PC-9 (cell line): ENCODE measurements around the gene SMCO2. TPM values are rescaled to one million over a fixed set of nuclear protein-coding genes. Genes with fewer than 3 reads are reported as not detected.

Source experiments
- BruUV-seq: library from RNA; stranded (reverse); fragments of 400-500 nt; replicated peaks from 2 replicates; lab custom pipeline; 2021; lab: Mats Ljungman, UMichigan
- CTCF ChIA-PET: fragments of 300-600 bp; sonication (Branson Sonifier 250); formaldehyde crosslinking; loops from one replicate; lab custom pipeline; 2022; ENCODE audit warnings: antibody characterized with exemption; lab: Charles Lee
- POLR2A ChIA-PET: fragments of 300-600 bp; sonication (Branson Sonifier 250); formaldehyde crosslinking; loops from one replicate; lab custom pipeline; 2022; ENCODE audit warnings: antibody characterized with exemption; ENCODE audit not compliant: unreplicated experiment; lab: Charles Lee
- DNase-seq, 2 experiments: peaks; one replicate each; pipeline versions ENCODE4 v3.0.0 to v3.0.0-alpha.2; 2015 to 2022; ENCODE audit warnings: mixed read lengths in 1 of 2
- H2AFZ ChIP-seq: fragments of 200-600 bp; sonication (generic); 2 replicates; pipeline ENCODE4 v1.8.1; 2017; ENCODE audit warnings: antibody characterized with exemption
- H3F3A ChIP-seq: fragments of 200-600 bp; sonication (generic); 2 replicates; pipeline ENCODE4 v1.8.1; 2017; ENCODE audit warnings: antibody characterized with exemption, mild to moderate bottlenecking, low read depth; ENCODE audit not compliant: insufficient read depth
- H3K27ac ChIP-seq: fragments of 200-600 bp; sonication (generic); 2 replicates; pipeline ENCODE4 v1.6.1; 2016; ENCODE audit warnings: mixed run types
- H3K27me3 ChIP-seq: fragments of 200-600 bp; sonication (generic); 2 replicates; pipeline ENCODE4 v1.6.1; 2016; ENCODE audit warnings: low read depth, mixed run types; ENCODE audit not compliant: insufficient read depth
- H3K36me3 ChIP-seq: fragments of 200-600 bp; sonication (generic); 2 replicates; pipeline ENCODE4 v1.6.1; 2016; ENCODE audit warnings: low read depth, mixed run types
- H3K4me1 ChIP-seq: fragments of 200-600 bp; sonication (generic); replicated peaks from 2 replicates; pipeline ENCODE4 v1.6.1; 2016; ENCODE audit warnings: mixed run types; ENCODE audit not compliant: insufficient read depth
- H3K4me2 ChIP-seq: fragments of 200-600 bp; sonication (generic); 2 replicates; pipeline ENCODE4 v1.6.1; 2017; ENCODE audit warnings: mixed run types
- H3K4me3 ChIP-seq: fragments of 200-600 bp; sonication (generic); 2 replicates; pipeline ENCODE4 v1.6.1; 2016; ENCODE audit warnings: mixed run types
- H3K79me2 ChIP-seq: fragments of 200-600 bp; sonication (generic); 2 replicates; pipeline ENCODE4 v1.6.1; 2017; ENCODE audit warnings: low read depth, mixed run types
- H3K9me2 ChIP-seq: fragments of 200-600 bp; sonication (generic); 2 replicates; pipeline ENCODE4 v1.8.1; 2017; ENCODE audit warnings: mild to moderate bottlenecking; ENCODE audit not compliant: insufficient read depth
- H3K9me3 ChIP-seq: fragments of 200-600 bp; sonication (generic); 2 replicates; pipeline ENCODE4 v1.8.1; 2016; ENCODE audit warnings: low read depth; ENCODE audit not compliant: insufficient read depth
- H4K20me1 ChIP-seq: fragments of 200-600 bp; sonication (generic); 2 replicates; pipeline ENCODE4 v1.8.1; 2017; ENCODE audit not compliant: insufficient read depth
- CTCF ChIP-seq: fragments of 200-600 bp; sonication (generic); conservative IDR thresholded peaks from 2 replicates; pipeline ENCODE4 v1.6.1; 2017; ENCODE audit warnings: mixed run types, antibody characterized with exemption, mild to moderate bottlenecking, moderate library complexity
- EZH2 ChIP-seq: fragments of 200-600 bp; sonication (generic); IDR thresholded peaks from 2 replicates; pipeline ENCODE4 v1.8.0; 2017; ENCODE audit warnings: antibody characterized with exemption, low read depth
- intact Hi-C: fragments of 100-400 bp; cut with micrococcal nuclease; formaldehyde crosslinking; loops from one replicate; pipeline ENCODE4 v1.10.0; 2022; ENCODE audit not compliant: unreplicated experiment
- total RNA-seq: library from RNA; stranded (reverse); gene quantifications from 2 replicates; pipeline ENCODE4 v1.2.3, GENCODE V29; 2021

Gene SMCO2
- total RNA-seq, 1 experiment from 2014 or later: 3.7 TPM

GRCh38 chr12:27453421-27453820 lies 6.9 kb downstream of the SMCO2 start:
- H3K9me3 ChIP-seq: no peaks in the 10 kb centered on the region
- H3K27ac ChIP-seq: no peak overlapping the region
- POLR2A ChIA-PET: no interaction called here
- H3K36me3 ChIP-seq: no peaks in the 10 kb centered on the region
- BruUV-seq: no TSS peak
- no peak overlapping the region for H3K4me3 ChIP-seq
- H3F3A ChIP-seq: no peaks in the 10 kb centered on the region
- H3K79me2 ChIP-seq: no peaks in the 10 kb centered on the region
- no peak overlapping the region for H3K4me2 ChIP-seq
- DNase-seq: no peak
- TF ChIP-seq EZH2 (no peak), CTCF (no peak)
- no peaks in the 10 kb centered on the region for H3K4me1 ChIP-seq
- no peaks in the 10 kb centered on the region for H4K20me1 ChIP-seq
- H2AFZ ChIP-seq: no peak overlapping the region
- H3K9me2 ChIP-seq: no peaks in the 10 kb centered on the region
- CTCF ChIA-PET: no interaction called here
- H3K27me3 ChIP-seq: no peaks in the 10 kb centered on the region
- intact Hi-C loops: no loop called here

- Histone ChIP-seq H3K36me3 (no peaks in the 10 kb centered on the region), H3K4me2 (no peak overlapping the region), H2AFZ (no peak overlapping the region), H4K20me1 (no peaks in the 10 kb centered on the region), H3K27me3 (no peaks in the 10 kb centered on the region), H3K79me2 (no peaks in the 10 kb centered on the region), H3K9me3 (no peaks in the 10 kb centered on the region), H3K27ac (no peak overlapping the region), H3K4me3 (no peak overlapping the region), H3K9me2 (no peaks in the 10 kb centered on the region), H3K4me1 (peaks cover 10% of the 10 kb centered on the region), H3F3A (peaks cover 3% of the 10 kb centered on the region; the same call in 1 of the 2 replicates)
- CTCF ChIA-PET: no interaction called here
- POLR2A ChIA-PET: no interaction called here
- intact Hi-C loops: no loop called here
- TF ChIP-seq EZH2: no peak
- no peak for TF ChIP-seq CTCF
- BruUV-seq: no TSS peak
- DNase-seq: no peak
Observed at GRCh38 chr12:27455589-27455988, 9.1 kb downstream of the SMCO2 start.

- Histone ChIP-seq H3K36me3 (no peaks in the 10 kb centered on the region), H4K20me1 (no peaks in the 10 kb centered on the region), H3K4me3 (no peak overlapping the region), H3K4me1 (peaks cover 13% of the 10 kb centered on the region), H3K4me2 (no peak overlapping the region), H3K27ac (no peak overlapping the region), H3K79me2 (no peaks in the 10 kb centered on the region), H3K9me3 (no peaks in the 10 kb centered on the region), H2AFZ (no peak overlapping the region), H3K27me3 (no peaks in the 10 kb centered on the region), H3K9me2 (no peaks in the 10 kb centered on the region), H3F3A (peaks cover 3% of the 10 kb centered on the region; the same call in 1 of the 2 replicates)
- DNase-seq: no peak
- ChIA-PET POLR2A (interaction anchor here (0.7 kb wide), 1 partner anchor 68 kb away, joined by 7 read pairs; no protein-coding TSS in a partner anchor), CTCF (no interaction called here)
- TF ChIP-seq EZH2 (no peak), CTCF (no peak)
- BruUV-seq: no TSS peak
- intact Hi-C loops: no loop called here
Observed at GRCh38 chr12:27456618-27457017, 10.1 kb downstream of the SMCO2 start.
